ENCODE data around the gene P2RX4.
"Not testable (repeated sequence)": the region's sequence is repeated elsewhere in the genome, so short reads cannot be mapped to it uniquely, and the experiment has no call there.

Gene P2RX4

GRCh38 chr12:121189131-121189530, 20.8 kb upstream of the P2RX4 start:
- DNase-seq: no peak

DNA sequence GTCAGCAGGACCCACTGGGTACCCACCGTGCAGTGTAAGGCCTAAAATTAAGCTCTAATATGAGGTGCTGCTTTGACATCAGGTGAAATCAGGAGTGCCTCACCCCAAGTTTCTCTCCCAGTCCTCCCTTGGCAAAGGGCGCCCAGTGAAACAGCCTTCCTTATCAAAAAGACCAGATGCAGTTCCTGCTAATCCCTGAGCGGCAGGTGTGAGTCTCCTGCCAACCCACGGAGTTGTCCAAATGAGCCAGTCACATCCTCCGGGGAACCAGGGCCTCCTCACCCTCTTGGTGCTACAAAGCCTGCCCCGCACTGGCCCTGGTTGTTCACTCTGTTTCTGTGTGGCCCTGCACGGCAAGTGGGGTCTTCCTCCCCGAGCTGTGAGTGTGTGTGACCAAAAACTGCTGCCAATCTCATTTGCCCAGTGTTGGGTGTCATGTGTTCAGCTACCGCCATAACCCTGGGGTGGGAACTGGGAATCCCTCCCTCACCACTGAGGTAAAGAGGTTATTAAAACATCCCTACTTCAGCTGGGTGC, 20.2 kb upstream of the P2RX4 start:
- no peak for DNase-seq

DNA sequence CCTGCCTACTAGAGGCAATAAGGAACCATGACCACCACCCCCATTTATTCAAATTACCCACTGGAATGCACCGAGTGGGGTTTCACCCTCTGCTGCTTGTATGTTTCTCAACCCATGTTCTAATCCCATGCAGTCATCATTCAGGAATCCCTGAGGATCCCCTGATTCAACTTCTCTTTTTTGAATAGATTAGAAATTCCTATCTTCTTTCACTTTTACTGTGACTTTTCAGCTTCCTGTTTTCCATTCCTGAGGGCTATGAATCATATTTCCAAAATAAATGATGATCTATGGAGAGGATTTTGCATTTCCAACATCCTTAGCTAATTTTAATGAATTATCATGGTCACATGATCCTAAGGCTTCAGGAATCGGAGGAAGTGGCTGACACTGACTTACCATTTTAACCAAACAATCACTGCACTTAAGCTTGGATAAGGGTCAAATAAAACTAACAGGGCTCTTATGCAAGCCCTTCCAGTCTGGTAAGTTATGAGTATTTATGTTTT, 19.4 kb upstream of the P2RX4 start:
- no peak for DNase-seq

- no peak for DNase-seq
Observed at GRCh38 chr12:121191151-121191550, 18.8 kb upstream of the P2RX4 start.

DNA sequence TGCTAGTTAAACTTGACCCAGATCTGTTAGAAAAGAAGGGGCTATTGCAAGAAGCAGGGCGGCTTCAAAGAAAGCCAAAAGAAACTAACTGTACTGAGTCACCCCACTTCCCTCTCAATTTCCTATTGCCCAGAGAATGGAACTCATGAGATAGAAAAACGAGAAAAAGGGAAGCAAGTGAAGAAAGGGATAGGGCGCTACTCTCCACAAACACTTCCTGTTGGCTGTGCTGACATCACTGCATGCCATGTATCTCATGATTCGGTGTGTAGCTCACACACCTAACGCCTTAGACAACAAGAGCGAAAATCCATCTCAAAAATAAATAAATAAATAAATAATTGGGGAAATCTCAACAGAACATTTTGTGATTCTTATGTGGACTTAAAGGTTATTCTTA, 13.0 kb upstream of the P2RX4 start:
- no peak for DNase-seq

DNA sequence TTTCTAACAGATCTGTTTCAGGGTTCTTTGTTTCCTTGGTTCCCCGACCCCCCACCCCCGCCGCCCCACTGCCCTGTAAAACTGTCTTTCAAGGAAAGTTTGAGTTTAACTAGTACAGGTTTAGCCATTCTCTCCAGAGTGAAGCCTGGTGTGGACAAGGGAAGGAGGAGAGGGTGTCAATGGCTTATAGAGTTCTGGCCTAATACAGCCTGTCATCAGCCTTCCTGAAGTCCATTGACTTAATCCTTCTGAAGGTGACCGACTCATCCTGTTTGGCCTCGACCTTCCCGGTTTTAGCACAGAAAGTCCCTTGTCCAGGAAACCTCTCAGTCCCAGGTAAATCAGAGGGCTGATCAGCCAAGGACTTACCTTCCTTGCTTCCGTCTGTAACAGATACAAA, 11.0 kb upstream of the P2RX4 start:
- DNase-seq: no peak

- DNase-seq: not testable (repeated sequence)
Observed at GRCh38 chr12:121201140-121201539, 8.8 kb upstream of the P2RX4 start.

DNA sequence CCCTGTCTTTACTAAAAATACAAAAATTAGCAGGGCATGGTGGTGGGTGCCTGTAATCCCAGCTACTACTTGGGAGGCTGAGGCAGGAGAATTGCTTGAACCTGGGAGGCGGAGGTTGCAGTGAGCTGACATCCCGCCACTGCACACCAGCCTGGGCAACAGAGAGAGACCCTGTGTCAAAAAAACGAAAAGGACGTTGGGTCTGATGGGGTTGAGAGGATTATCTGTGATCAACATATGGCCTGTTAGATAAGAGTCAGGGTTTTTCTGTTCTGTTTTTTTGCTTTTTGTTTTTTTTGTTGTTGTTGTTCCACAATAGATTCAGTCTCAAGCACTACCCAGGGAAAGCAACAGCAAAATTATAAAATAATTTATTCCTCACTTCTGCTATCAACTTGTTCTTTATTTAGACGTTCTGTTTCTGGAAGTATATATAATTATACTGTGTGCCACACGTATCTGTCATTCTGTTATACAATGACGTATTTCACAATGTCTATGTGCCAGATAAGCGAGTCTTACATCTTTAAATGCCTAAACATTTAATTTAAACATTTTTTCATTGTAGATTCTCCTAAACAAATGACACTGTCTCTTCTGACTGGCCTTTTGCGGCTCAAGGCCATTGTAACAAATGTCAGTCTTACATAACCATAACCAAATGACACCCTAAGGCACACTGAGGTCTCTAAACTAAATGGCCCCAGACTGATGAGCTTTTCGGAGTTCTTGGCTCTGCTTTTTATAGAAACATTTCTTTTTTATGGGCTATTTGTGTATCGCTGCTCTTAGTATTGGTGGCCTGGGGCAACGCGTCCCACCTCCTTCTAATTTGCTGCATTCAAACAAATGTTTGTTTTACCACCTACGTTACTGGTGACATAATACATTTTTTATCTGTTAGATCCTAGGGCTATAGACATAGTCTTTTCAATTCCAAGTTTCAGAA, 7.2 kb upstream of the P2RX4 start:
- DNase-seq: no peak

- no peak for DNase-seq
Observed at GRCh38 chr12:121203482-121203881, 6.4 kb upstream of the P2RX4 start.

- DNase-seq: no peak
Observed at GRCh38 chr12:121205491-121205890, 4.4 kb upstream of the P2RX4 start.

DNA sequence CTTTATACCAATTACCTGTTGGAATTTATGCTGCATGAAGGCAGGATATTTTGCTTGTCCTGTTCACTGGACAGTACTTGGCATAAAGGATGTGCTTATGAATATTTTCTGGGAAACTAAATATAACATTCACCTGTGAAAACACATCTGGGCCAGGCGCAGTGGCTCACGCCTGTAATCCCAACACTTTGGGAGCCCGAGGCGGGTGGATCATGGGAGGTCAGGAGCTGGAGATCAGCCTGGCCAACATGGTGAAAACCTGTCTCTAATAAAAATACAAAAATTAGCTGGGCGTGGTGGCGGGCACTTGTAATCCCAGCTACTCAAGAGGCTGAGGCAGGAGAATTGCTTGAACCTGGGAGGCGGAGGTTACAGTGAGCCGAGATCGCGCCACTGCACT, 1.4 kb upstream of the P2RX4 start:
- not testable (repeated sequence) for DNase-seq

GRCh38 chr12:121209221-121209620, 708 bp upstream of the P2RX4 start:
- no peak for DNase-seq

- no peak for DNase-seq
Observed at GRCh38 chr12:121212875-121213274, 2.9 kb downstream of the P2RX4 start.

DNA sequence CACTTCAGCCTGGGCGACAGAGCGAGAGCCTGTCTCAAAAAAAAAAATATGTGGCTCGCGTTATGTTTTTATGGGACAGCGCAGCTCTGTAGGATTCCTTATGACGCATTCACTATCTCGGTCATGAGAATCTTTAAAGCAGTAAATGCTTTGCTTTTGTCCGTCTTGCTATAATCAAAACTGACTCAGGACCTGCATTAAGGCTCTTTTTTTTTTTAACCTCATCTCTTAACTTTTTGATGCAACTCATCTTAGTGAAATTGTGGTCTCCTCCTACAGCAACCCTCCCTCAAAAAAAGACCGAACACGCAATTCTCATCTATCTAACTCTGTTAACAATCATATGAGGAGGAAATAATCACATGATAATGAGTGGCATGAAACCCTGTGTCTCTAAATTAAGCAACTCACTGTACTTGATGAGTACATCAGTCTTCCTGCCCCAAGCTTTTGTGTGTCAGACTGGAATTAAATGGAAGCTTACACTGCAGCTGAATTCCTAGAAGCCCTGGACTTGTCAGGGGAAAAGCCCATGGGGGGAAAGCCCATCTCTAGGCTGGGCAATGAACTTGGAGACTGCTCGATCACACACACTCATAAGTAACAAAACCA, 4.3 kb downstream of the P2RX4 start:
- DNase-seq: no peak

- no peak for DNase-seq
Observed at GRCh38 chr12:121214855-121215745, 5.2 kb downstream of the P2RX4 start.

- DNase-seq: no peak
Observed at GRCh38 chr12:121216102-121216501, 6.2 kb downstream of the P2RX4 start.

- no peak for DNase-seq
Observed at GRCh38 chr12:121217063-121217462, 7.1 kb downstream of the P2RX4 start.

GRCh38 chr12:121217761-121218160, 7.8 kb downstream of the P2RX4 start:
- DNase-seq: no peak

- no peak for DNase-seq
Observed at GRCh38 chr12:121218588-121219352, 8.8 kb downstream of the P2RX4 start.

- DNase-seq: no peak
Observed at GRCh38 chr12:121219353-121219986, 9.5 kb downstream of the P2RX4 start.

GRCh38 chr12:121222847-121223246, 12.9 kb downstream of the P2RX4 start:
- DNase-seq: no peak

Data from T-helper 9 cell (primary cell).